Measurements from ENCODE around the gene NOTCH1.

DNA sequence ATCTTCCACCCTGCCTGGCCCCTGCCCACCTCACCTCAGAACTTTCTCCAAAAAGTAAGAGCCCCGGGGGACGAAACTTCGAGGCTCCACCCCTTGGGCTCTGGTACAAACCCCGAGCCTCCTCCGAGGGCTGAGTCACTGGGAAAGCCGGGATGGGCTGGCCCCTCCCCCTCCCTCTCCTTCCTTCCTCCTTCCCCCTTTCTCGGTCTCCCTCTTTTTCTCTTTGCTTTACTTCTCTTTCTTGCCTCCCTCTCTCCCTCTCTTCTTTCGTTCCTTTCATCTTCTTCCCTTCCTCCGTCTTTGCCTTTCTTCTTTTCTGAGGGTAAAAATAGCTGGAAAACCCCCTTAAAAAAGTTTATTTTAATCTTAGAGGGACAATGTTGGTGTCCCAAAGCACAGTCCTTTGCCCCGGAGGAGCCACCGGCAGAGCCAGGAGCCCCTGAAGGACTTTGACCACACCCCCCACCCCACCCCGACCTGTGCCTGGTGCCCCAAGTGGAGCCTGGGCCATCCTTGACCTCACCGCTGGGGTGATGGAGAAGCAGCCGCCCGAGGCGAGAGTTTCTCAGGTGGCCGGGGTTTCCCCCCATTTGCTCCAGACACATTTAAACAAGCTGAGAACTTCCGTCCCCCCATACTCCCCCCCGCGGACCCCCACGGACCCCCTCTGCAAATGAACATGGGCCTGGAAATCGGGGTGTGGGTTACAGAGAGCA lies 5.7 kb upstream of the NOTCH1 start:
- TF ChIP-seq, protein P1, sequence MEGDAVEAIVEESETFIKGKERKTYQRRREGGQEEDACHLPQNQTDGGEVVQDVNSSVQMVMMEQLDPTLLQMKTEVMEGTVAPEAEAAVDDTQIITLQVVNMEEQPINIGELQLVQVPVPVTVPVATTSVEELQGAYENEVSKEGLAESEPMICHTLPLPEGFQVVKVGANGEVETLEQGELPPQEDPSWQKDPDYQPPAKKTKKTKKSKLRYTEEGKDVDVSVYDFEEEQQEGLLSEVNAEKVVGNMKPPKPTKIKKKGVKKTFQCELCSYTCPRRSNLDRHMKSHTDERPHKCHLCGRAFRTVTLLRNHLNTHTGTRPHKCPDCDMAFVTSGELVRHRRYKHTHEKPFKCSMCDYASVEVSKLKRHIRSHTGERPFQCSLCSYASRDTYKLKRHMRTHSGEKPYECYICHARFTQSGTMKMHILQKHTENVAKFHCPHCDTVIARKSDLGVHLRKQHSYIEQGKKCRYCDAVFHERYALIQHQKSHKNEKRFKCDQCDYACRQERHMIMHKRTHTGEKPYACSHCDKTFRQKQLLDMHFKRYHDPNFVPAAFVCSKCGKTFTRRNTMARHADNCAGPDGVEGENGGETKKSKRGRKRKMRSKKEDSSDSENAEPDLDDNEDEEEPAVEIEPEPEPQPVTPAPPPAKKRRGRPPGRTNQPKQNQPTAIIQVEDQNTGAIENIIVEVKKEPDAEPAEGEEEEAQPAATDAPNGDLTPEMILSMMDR (IDR thresholded peaks at IDR 0.05), result no peak
- TF ChIP-seq POLR2A (IDR thresholded peaks at IDR 0.05), result no peak

Measured in thyroid gland (tissue), 4 donors.